Measurements from ENCODE around the gene AP3S2.
"Not testable (repeated sequence)": the region's sequence is repeated elsewhere in the genome, so short reads cannot be mapped to it uniquely, and the experiment has no call there.

Gene AP3S2

DNA sequence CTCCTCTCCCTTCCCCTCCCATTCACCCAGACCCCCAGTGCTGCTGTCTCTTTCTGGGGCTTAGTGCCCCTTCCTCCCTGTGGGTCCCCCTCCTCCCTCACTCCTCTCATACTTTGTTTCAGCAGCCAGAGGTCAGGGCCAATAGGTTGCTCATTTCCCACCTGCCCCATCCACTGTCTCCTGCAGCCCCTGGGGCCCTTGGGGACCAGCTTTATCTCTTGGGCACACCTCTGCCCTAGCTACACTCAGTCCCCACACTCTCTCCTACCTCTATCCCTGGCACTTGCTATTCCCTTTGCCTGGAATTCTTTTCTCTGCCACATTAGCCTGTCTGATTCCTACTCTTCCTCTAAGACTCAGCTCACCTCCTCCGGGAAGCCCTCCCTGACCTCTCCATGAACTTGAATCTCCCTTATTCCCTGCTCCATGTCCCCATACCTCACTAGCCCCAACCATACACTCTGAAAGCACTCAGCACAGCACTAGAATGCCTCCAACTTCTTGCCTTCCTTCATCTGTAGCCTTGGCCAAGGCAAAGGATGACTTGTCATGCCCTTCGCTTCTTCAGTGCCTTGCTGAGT lies 93.8 kb downstream of the AP3S2 start:
- no peak for DNase-seq (ENCODE audit: low read depth)

DNA sequence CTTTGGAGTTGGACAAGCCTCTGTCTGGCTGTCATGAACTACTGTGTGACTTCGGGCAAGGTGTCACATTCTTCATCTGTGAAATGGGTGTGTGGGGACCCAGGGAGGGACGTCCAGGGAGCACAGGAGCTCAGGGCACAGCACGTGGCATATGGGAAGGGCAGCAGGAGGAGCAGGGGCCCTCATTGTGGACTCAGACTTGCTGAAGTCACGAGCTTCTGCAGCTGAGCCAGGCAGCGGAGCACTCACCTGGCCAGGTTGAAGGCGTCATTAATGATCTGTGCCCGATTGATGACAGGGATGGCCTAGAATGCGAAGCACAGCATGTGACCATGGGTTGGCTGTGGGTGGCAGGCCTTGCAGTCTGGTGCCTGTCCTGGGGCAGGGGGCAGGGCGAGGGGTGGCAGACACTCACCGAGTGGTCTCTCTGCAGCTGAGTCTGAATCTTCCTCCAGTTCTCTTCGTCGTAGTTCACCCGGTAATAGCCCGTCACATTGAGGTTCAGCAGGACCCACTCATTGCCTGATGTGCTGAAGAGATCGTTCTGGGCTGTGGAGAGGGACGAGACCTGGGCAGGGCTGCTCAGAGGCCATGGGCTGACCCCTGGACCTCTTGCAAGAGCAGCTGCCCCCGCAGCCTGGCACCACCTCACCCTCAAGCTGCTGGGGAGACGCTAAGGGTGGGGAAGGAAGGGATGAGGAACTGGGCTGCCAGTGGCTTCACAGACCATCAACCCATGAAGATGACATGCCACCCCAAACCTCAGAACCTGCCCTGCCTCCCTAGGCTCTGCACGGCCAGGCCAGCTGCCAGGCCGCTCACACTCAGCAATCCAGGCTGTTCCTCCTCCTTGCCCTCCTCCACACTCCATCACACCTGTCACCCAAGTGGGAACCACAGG lies 94.5 kb downstream of the AP3S2 start:
- DNase-seq (ENCODE audit: low read depth), result no peak

DNA sequence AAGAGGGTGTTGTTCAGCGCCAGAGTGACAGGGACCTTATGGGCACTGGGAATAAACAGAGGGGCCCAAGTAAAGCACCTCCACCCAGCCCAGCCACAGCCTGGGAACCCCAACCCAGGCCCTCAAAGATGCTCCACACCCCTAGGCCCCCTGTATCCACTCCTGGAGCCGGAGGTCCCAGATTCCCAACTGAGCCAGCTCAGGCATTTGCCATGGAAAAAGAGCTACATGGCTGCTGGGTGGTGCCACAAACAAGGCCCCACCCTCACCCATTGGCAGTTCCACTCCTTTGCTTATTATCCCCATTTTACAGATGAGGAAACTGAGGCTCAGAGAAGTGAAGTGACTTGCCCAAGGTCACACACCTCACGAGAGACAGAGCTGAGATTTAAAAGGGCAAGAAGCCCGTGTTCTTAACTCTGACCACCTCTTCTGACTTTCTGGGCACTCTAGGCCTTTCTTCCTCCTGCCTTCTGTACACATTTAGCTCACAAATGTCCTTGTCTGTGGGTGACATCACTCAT lies 96.1 kb downstream of the AP3S2 start:
- DNase-seq (ENCODE audit: low read depth), result no peak

DNA sequence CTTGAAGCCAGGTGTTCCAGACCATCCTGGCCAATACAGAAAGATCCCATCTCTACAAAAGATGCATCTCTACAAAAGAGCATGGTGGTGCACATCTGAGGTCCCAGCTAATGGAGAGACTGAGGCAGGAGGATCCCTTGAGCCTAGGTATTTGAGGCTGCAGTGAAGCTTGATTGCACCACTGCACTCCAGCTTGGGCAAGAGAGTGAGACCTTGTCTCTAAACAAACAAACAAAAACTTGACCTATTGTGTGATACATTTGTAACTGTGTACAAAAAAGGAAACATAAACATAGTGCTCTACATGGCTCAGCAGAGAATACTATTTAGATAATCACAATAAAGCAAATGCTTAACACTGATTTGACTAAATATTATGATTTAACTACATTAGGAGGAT lies 97.8 kb downstream of the AP3S2 start:
- DNase-seq (ENCODE audit: low read depth), result no peak

DNA sequence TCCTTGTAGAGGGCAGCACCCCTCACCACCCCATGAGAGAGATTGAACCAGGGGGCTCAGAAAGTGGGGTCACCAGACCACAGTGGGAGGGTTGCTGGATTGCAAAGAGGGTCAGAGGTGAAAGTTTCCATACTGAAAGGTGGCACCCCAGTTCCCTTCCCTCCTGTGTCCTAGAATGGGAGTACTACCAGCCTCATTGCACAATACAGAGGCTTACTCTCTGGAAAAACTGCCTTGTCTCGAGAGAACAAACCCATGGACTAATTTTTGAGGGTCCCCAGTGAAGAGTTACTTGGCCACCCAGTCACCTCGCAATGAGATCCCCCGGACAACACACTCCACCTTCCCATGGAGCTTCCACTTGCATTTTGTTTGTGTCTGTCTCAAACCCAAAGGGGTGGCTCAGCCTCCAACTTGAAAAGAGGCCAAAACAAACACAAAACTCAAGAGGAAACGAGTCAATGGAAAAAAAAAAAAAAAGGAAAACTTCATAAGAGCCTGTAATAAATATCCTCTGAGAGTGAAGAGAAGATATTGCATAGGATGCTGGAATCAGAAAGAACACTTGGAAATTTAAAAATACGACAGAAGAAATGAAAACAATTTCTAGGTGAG lies 99.1 kb downstream of the AP3S2 start:
- DNase-seq (ENCODE audit: low read depth), result no peak

DNA sequence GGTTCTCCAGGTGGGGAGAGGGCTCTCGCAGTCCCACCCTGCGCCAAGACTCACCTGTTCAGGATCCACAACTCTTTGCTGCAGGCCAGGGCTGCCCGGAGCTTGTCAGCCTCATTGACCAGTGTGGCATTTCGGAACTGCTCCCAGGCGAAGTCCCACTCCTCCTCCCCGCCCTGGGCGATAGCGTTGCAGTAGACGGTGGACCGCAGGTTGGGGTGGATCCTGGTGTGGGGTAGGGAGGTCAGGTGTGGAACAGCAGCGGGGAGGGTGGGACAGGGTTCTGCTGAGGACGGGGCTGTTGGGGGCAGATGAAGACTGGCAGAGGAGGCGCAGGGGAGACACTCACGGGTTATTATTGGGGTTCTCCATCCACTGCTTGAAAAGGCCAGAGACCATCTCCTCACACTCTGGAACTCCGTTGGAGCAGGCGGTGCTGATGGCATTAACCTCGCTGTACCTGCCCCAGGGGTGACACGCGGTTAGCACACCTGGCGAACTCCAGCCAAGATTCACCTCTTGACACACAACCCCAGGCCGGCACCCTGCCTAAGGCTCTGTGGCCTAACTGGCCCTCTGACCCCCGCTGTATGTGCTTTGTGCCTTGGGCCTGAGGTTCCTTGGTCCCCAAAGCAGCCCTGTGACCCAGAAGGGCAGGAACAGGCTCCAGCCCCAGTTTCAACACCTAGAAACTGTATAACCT lies 101.5 kb downstream of the AP3S2 start:
- no peak for DNase-seq (ENCODE audit: low read depth)

GRCh38 chr15:89790661-89791060 lies 103.1 kb downstream of the AP3S2 start:
- no peak for DNase-seq (ENCODE audit: low read depth)

GRCh38 chr15:89790206-89790605 lies 103.6 kb downstream of the AP3S2 start:
- DNase-seq (ENCODE audit: low read depth), result no peak

DNA sequence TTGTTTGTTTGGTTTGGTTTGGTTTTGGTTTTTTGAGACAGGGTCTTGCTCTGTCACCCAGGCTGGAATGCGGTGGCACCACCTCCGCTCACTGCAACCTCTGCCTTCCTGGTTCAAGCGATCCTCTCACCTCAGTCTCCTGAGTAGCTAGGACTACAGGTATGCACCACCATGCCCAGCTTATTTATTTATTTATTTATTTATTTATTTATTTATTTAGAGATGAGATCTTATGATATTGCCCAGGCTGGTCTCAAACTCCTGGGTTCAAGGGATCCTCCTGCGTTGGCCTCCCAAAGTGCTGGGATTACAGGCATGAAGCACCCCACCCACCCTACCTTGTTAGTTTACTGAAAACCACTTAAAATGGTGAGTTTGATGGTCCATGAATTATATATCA lies 105.2 kb downstream of the AP3S2 start:
- not testable (repeated sequence) for DNase-seq (ENCODE audit: low read depth)

DNA sequence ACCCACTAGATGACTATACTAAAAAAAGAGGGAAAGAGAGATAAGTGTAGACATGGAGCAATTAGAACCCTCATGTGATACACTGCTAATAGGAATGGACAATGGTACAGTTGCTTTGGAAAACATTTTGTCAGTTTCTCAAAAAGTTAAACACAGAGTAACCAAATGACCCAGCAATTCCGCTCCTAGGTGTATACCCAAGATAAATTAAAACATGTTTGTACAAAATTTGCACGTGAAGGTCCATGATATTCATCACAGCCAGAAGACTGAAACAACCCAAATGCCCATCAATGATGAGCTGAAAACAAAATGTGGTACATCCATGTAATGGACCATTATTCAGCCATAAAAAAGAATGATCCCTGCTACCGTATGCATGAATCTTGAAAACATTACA lies 105.8 kb downstream of the AP3S2 start:
- DNase-seq (ENCODE audit: low read depth), result no peak

DNA sequence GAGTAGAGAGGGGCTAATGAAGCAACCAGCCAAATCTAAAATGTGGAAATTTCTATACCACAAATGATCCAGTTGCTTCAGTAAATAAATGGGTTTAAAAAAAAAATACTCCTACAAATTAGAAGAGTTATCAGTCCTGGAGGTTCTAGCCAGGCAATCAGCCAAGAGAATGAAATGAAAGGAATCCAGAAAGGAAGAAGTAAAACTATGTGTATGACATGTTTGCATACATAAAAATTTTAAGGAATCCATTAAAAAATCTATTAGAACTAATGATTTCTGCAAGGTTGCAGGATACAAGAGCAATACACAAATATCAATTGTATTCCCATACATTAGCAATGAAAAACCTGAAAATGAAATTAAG lies 108.0 kb downstream of the AP3S2 start:
- no peak for DNase-seq (ENCODE audit: low read depth)

- DNase-seq (ENCODE audit: low read depth), result no peak
Observed at GRCh38 chr15:89785064-89785773, 108.6 kb downstream of the AP3S2 start.

DNA sequence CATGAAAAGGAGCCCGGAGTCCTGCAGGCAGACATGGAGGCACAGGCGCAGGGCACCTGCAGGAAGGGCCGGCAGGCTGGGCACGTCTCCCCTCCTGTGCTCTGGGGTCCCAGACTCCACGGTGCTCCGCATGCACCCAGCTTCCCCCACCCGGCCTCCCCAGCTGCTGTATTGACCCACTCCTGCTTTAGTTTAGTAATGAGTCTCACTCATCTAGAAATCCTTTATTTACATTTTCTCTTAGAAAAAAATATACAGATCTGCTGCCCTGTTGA lies 109.2 kb downstream of the AP3S2 start:
- no peak for DNase-seq (ENCODE audit: low read depth)

- DNase-seq (ENCODE audit: low read depth), result no peak
Observed at GRCh38 chr15:89783861-89784685, 109.7 kb downstream of the AP3S2 start.

- DNase-seq (ENCODE audit: low read depth), result no peak
Observed at GRCh38 chr15:89783111-89783860, 110.5 kb downstream of the AP3S2 start.

GRCh38 chr15:89782619-89782950 lies 111.2 kb downstream of the AP3S2 start:
- not testable (repeated sequence) for DNase-seq (ENCODE audit: low read depth)

- DNase-seq (ENCODE audit: low read depth), result no peak
Observed at GRCh38 chr15:89781891-89782618, 111.7 kb downstream of the AP3S2 start.

DNA sequence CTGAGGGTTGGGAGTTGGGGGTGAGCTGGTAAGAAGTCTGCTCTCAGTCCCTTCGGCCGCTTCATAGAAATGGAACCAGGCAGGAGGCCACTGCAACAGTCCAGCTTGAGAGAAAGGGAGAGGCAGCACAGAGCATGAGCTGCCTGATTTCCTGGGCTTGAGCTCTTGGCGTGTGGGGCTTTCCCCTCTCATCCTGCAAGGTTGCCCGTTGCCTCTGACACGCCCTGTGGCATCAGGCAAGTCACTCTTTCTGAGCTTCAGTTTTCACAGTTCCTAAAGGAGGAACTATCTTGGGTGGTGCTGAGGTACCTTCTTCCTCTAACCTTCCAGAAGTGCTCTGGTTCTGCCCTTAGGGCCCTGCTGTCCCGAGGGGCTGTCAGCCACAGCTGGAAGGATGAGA lies 112.7 kb downstream of the AP3S2 start:
- DNase-seq (ENCODE audit: low read depth), result no peak

- DNase-seq (ENCODE audit: low read depth), result no peak
Observed at GRCh38 chr15:89780601-89781000, 113.2 kb downstream of the AP3S2 start.
